GM12874 (cell line): ENCODE results near the gene DGKB.

Experiments used
- TF ChIP-seq, protein P1 (sequence below): IDR thresholded peaks from 2 replicates; pipeline ENCODE4 v1.5.1; 2011; ENCODE audit warnings: low read depth, mild to moderate bottlenecking, control low read depth, low read length, moderate library complexity; ENCODE audit not compliant: insufficient read depth

The DGKB gene

DNA sequence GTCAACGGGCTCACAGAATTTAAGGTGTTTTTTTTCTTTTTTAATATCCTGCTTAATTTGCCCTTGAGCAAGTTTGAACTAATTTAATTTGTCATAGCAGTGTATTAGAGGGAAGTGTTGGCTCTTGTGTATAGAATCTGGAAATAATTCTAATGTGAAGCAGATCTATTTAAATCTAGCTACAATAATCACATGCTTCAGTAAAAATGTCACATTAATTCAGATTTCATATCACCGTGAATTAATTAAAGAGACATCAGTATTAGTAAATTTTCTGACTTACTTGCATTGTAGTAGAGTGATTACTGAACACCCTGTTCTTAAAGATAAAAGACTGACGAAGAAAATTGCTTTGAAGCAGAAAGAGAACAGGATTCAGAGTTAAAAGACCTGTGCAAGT, 124.7 kb downstream of the DGKB start:
- TF ChIP-seq, protein P1, sequence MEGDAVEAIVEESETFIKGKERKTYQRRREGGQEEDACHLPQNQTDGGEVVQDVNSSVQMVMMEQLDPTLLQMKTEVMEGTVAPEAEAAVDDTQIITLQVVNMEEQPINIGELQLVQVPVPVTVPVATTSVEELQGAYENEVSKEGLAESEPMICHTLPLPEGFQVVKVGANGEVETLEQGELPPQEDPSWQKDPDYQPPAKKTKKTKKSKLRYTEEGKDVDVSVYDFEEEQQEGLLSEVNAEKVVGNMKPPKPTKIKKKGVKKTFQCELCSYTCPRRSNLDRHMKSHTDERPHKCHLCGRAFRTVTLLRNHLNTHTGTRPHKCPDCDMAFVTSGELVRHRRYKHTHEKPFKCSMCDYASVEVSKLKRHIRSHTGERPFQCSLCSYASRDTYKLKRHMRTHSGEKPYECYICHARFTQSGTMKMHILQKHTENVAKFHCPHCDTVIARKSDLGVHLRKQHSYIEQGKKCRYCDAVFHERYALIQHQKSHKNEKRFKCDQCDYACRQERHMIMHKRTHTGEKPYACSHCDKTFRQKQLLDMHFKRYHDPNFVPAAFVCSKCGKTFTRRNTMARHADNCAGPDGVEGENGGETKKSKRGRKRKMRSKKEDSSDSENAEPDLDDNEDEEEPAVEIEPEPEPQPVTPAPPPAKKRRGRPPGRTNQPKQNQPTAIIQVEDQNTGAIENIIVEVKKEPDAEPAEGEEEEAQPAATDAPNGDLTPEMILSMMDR, result no peak

DNA sequence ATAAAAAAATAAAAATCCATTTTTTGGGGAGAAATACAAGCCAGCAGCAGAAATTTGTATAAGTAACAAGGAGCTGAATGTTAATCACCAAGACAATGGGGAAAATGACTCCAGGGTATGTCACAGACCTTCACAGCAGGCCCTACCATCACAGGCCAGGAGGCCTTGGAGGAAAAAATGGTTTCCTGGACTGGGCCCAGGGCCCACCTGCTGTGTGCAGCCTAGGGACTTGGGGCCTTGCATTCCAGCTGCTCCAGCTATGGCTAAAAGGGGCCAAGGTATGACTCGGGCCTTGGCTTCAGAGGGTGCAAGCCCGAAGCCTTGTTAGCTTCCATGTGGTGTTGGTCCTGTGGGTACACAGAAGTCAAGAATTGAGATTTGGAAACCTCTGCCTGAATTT, 126.3 kb downstream of the DGKB start:
- TF ChIP-seq, protein P1, result no peak

DNA sequence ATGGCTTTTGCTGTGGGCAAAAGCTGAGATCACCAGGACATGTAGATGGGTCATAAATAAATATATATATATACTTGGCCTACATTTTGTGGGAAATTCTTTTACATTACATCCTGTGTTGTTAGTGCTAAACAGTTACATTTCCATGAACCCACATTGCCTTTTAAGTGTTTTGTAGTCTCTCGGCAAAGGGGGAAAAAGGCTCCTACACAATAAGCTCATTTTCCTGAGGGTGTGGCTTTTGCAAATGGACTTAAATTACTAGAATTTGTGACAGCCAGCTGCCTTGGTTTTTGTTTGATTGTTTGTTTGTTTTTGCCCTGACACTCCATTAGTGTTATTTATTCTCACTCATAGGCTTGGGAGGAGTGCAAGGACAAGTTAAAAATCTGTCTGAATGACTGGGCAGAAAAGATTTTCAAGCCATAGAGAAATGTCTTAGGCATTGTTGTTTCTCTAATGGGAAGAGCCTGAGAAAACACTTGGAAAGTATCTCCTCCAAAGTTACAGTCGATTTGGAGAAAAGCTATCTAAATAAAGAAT, 128.8 kb downstream of the DGKB start:
- TF ChIP-seq, protein P1, result no peak

DNA sequence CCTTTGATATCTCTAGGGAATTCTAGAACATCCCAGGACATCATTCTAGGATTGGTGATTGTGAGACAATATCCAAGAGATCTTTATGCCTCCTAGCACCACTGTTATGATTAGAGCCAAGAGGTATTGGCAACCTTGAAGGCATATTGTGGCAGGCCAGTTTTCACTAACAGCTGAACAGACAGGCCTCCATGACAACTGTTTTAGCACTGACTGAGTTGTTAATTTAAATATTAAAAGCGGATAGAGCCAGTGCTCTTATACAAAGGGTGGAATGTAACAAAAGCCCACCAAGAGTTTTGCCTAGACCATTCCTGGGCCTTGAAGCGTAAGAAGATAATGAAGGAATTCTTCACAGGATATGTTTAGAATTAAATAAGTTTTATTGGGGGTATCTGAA, 131.9 kb downstream of the DGKB start:
- TF ChIP-seq, protein P1, result no peak

DNA sequence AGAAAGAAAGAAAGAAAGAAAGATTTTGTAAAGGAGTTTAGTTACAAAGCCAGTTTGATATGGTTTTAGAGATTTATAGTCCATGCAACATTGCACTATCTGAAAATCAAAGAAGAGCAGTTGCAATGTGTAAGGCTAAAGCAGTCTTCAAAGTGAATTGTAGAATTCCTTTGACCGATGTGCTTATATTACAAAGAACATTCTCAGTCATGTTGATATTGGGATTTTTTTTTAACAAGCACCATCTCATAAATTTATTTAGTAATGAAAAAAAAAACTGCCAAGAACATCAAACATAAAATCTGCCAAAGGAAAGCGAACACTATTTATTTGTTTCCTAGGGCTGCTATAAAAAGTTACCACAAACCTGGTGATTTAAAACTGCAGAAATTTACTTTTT, 133.3 kb downstream of the DGKB start:
- TF ChIP-seq, protein P1, result no peak

DNA sequence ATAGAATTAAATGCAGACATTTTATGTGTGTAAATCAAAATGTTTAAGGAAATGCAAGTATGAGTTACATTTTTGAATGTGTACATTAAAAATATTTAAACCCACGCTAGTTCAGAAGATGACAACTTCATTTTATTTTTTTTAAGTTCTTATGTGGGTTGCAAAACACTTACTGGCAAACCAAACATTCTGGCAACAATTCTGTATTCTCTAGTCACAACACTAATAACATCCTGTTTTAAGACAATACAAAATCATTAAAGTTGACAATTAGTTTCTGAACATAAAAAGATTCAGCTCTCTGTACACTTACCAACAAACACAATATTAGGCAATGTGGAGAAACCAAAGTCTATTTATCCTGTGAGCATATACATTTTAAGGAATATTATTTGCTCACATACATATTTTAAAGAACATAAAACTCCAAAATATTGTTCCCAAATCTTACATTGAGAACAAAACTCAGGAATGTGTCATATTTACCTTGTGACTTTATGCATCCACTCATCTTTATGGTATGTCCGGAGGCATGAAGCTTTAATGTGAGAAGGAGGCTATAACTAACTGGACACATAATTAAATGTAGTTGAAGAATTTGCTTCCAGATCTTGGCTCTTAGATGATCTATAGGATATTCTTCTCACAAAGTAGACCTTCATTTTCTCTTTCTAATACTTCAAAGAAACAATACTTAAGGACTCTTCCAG, 134.7 kb downstream of the DGKB start:
- TF ChIP-seq, protein P1, result no peak

DNA sequence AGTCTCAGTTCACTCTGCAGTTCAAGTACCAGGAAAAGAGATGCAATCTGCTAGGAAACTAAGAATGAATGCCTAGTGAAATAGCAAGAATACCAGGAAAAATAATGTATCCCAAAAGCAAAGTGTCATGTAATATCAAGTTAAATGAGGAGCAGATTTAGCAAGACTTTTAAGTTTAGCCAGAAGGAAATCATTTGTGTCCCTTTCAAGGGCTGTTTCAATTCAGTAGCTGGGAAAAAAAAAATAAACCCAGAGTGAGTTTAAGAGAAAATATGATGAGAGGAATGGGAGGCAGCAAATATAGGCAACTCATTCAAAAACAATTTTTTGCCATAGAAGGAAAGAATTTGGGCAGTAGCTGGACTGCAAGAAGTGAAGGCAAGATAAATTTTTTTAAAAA, 135.8 kb downstream of the DGKB start:
- TF ChIP-seq, protein P1, result no peak
